WTC11 (cell line): ENCODE results near the gene MXRA8. TPM values are rescaled to one million over a fixed set of nuclear protein-coding genes. Genes with fewer than 3 reads are reported as not detected.

ENCODE experiments used
- CREB1 ChIP-seq: sonication (generic); formaldehyde crosslinking; IDR thresholded peaks from 2 replicates; pipeline ENCODE4 v1.8.0; 2023; ENCODE audit warnings: mild to moderate bottlenecking, missing genetic modification reagents
- ELF4 ChIP-seq: sonication (generic); formaldehyde crosslinking; IDR thresholded peaks from 2 replicates; pipeline ENCODE4 v1.8.1; 2022; ENCODE audit warnings: low read depth, mild to moderate bottlenecking, moderate library complexity, missing genetic modification reagents
- EMX1 ChIP-seq: fragments of 250-450 bp; sonication (Bioruptor Pico); IDR thresholded peaks from 2 replicates; pipeline ENCODE4 v1.8.0; 2021; ENCODE audit warnings: mild to moderate bottlenecking
- FOXJ3 ChIP-seq: sonication (generic); formaldehyde crosslinking; IDR thresholded peaks from 2 replicates; pipeline ENCODE4 v1.9.0; 2021; ENCODE audit warnings: missing genetic modification reagents, mild to moderate bottlenecking, borderline replicate concordance
- FOXP1 ChIP-seq: sonication (generic); formaldehyde crosslinking; IDR thresholded peaks from 2 replicates; pipeline ENCODE4 v1.8.0; 2022; ENCODE audit warnings: missing genetic modification reagents, mild to moderate bottlenecking, moderate library complexity, borderline replicate concordance
- GRHL2 ChIP-seq: fragments of 250-450 bp; sonication (Bioruptor Pico); IDR thresholded peaks from 2 replicates; pipeline ENCODE4 v1.8.0; 2022; ENCODE audit warnings: mild to moderate bottlenecking, moderate library complexity; ENCODE audit not compliant: insufficient replicate concordance, severe bottlenecking
- GTF2I ChIP-seq: fragments of 250-450 bp; sonication (Bioruptor Pico); conservative IDR thresholded peaks from 2 replicates; pipeline ENCODE4 v1.4.0; 2021; ENCODE audit warnings: mild to moderate bottlenecking
- HMGA2 ChIP-seq: fragments of 250-450 bp; sonication (Bioruptor Pico); IDR thresholded peaks from 2 replicates; pipeline ENCODE4 v1.4.0; 2021; ENCODE audit warnings: mild to moderate bottlenecking, moderate library complexity
- JAZF1 ChIP-seq: fragments of 250-450 bp; sonication (Bioruptor Pico); IDR thresholded peaks from 2 replicates; pipeline ENCODE4 v1.9.0; 2021; ENCODE audit warnings: moderate library complexity, mild to moderate bottlenecking, inconsistent platforms
- OVOL2 ChIP-seq: fragments of 250-450 bp; sonication (Bioruptor Pico); IDR thresholded peaks from 2 replicates; pipeline ENCODE4 v1.9.0; 2021; ENCODE audit warnings: mild to moderate bottlenecking, borderline replicate concordance
- PRRX2 ChIP-seq: fragments of 250-450 bp; sonication (Bioruptor Pico); IDR thresholded peaks from 2 replicates; pipeline ENCODE4 v1.8.0; 2021; ENCODE audit warnings: mild to moderate bottlenecking
- RELA ChIP-seq: sonication (generic); formaldehyde crosslinking; IDR thresholded peaks from 2 replicates; pipeline ENCODE4 v1.8.1; 2022; ENCODE audit warnings: missing genetic modification reagents, mild to moderate bottlenecking, borderline replicate concordance
- RORB ChIP-seq: fragments of 250-450 bp; sonication (Bioruptor Pico); IDR thresholded peaks from 2 replicates; pipeline ENCODE4 v1.9.0; 2021; ENCODE audit warnings: mild to moderate bottlenecking
- SMAD3 ChIP-seq: sonication (generic); formaldehyde crosslinking; IDR thresholded peaks from 2 replicates; pipeline ENCODE4 v1.8.0; 2022; ENCODE audit warnings: missing genetic modification reagents, mild to moderate bottlenecking, borderline replicate concordance
- TEAD4 ChIP-seq: sonication (generic); formaldehyde crosslinking; IDR thresholded peaks from 2 replicates; pipeline ENCODE4 v1.8.0; 2022; ENCODE audit warnings: mild to moderate bottlenecking, missing genetic modification reagents
- ZNF317 ChIP-seq: sonication (generic); formaldehyde crosslinking; IDR thresholded peaks from 2 replicates; pipeline ENCODE4 v1.8.1; 2023; ENCODE audit warnings: low read depth, mild to moderate bottlenecking, moderate library complexity, missing genetic modification reagents, borderline replicate concordance
- ZNF416 ChIP-seq: fragments of 250-450 bp; sonication (Bioruptor Pico); IDR thresholded peaks from 2 replicates; pipeline ENCODE4 v1.9.0; 2021; ENCODE audit warnings: mild to moderate bottlenecking, inconsistent platforms
- total RNA-seq: library from RNA; stranded (reverse); gene quantifications from 3 replicates; pipeline ENCODE4 v1.2.3, GENCODE V29; 2021
- TF ChIP-seq, protein P1 (sequence below): sonication (generic); formaldehyde crosslinking; IDR thresholded peaks from 2 replicates; pipeline ENCODE4 v1.8.0; 2023; ENCODE audit warnings: missing genetic modification reagents, mild to moderate bottlenecking, borderline replicate concordance
- TF ChIP-seq, protein P2 (sequence below): sonication (generic); formaldehyde crosslinking; IDR thresholded peaks from 2 replicates; pipeline ENCODE4 v1.8.1; 2023; ENCODE audit warnings: mild to moderate bottlenecking, missing genetic modification reagents, moderate library complexity
- TF ChIP-seq, protein P3 (sequence below): fragments of 250-450 bp; sonication (Bioruptor Pico); IDR thresholded peaks from 2 replicates; pipeline ENCODE4 v2.1.2; 2022; ENCODE audit warnings: mild to moderate bottlenecking, moderate library complexity
- TF ChIP-seq, protein P4 (sequence below): sonication (generic); formaldehyde crosslinking; IDR thresholded peaks from 2 replicates; pipeline ENCODE4 v1.8.1; 2023; ENCODE audit warnings: mild to moderate bottlenecking, missing genetic modification reagents
- TF ChIP-seq, protein P5 (sequence below): sonication (generic); formaldehyde crosslinking; IDR thresholded peaks from 2 replicates; pipeline ENCODE4 v1.8.0; 2022; ENCODE audit warnings: mild to moderate bottlenecking, missing genetic modification reagents
- TF ChIP-seq, protein P6 (sequence below): sonication (generic); formaldehyde crosslinking; IDR thresholded peaks from 2 replicates; pipeline ENCODE4 v1.8.0; 2023; ENCODE audit warnings: mild to moderate bottlenecking, missing genetic modification reagents
- TF ChIP-seq, protein P7 (sequence below): sonication (generic); formaldehyde crosslinking; conservative IDR thresholded peaks from 2 replicates; pipeline ENCODE4 v1.8.1; 2022; ENCODE audit warnings: mild to moderate bottlenecking, missing genetic modification reagents

MXRA8 gene
- total RNA-seq, 1 experiment from 2014 or later = 6.7 TPM

DNA sequence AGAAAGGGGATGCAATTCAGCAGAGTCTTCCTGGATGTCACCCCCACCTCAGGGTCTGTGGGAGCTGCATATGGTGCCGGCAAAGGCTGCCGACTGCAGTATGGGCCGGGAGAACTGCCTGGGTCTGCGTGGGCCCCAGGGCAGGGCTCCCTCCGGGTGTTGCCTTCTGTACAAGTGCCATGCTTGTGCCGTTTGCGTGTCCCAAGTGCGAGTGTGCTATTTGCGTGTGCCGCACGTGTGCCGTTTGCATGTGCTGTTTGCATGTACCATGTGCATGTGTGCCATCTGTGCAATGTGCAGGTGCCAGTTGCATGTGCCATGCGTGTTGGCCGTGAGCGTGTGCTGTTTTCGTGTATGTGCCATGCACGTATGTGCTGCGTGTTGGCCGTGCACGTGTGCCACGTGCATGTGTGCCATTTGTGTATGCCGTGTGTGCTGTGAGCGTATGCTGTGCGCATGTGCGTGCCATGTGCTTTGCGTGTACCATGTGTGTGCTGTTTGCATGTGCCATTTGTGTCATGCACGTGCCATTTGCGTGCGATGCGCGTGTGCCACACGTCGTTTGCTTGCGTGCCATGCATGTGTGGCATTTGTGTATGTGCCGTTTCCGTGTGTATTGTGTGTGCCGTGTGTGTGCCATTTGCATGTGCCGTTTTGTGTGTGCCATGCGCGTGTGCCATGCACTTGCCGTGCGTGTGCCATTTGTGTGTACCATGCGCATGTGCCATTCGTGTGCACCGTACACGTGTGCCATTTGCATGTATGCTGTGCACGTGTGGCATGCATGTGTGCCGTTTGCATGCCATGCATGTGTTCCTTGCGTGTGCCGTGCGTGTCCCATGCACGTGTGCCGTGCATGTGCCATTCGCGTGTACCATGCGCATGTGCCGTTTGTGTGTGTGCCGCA, 28.8 kb downstream of the MXRA8 start (continued):
- TF ChIP-seq GTF2I (CRISPR knock-in tag) (no peak), ZNF416 (CRISPR knock-in tag) (no peak), RORB (CRISPR knock-in tag) (no peak), GRHL2 (CRISPR knock-in tag) (no peak), ZNF317 (CRISPR knock-in tag) (no peak), PRRX2 (no peak), FOXJ3 (no peak), SMAD3 (CRISPR knock-in tag) (no peak), FOXP1 (CRISPR knock-in tag) (0 out of 2 replicates have a peak, but pooled peaks have one; percentile 66), TEAD4 (CRISPR knock-in tag) (no peak), OVOL2 (CRISPR knock-in tag) (no peak), HMGA2 (CRISPR knock-in tag) (no peak), CREB1 (no peak), JAZF1 (CRISPR knock-in tag) (no peak), EMX1 (CRISPR knock-in tag) (no peak), ELF4 (CRISPR knock-in tag) (no peak), RELA (CRISPR knock-in tag) (no peak)
- TF ChIP-seq, protein P1, sequence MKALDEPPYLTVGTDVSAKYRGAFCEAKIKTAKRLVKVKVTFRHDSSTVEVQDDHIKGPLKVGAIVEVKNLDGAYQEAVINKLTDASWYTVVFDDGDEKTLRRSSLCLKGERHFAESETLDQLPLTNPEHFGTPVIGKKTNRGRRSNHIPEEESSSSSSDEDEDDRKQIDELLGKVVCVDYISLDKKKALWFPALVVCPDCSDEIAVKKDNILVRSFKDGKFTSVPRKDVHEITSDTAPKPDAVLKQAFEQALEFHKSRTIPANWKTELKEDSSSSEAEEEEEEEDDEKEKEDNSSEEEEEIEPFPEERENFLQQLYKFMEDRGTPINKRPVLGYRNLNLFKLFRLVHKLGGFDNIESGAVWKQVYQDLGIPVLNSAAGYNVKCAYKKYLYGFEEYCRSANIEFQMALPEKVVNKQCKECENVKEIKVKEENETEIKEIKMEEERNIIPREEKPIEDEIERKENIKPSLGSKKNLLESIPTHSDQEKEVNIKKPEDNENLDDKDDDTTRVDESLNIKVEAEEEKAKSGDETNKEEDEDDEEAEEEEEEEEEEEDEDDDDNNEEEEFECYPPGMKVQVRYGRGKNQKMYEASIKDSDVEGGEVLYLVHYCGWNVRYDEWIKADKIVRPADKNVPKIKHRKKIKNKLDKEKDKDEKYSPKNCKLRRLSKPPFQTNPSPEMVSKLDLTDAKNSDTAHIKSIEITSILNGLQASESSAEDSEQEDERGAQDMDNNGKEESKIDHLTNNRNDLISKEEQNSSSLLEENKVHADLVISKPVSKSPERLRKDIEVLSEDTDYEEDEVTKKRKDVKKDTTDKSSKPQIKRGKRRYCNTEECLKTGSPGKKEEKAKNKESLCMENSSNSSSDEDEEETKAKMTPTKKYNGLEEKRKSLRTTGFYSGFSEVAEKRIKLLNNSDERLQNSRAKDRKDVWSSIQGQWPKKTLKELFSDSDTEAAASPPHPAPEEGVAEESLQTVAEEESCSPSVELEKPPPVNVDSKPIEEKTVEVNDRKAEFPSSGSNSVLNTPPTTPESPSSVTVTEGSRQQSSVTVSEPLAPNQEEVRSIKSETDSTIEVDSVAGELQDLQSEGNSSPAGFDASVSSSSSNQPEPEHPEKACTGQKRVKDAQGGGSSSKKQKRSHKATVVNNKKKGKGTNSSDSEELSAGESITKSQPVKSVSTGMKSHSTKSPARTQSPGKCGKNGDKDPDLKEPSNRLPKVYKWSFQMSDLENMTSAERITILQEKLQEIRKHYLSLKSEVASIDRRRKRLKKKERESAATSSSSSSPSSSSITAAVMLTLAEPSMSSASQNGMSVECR = no peak
- TF ChIP-seq, protein P2, sequence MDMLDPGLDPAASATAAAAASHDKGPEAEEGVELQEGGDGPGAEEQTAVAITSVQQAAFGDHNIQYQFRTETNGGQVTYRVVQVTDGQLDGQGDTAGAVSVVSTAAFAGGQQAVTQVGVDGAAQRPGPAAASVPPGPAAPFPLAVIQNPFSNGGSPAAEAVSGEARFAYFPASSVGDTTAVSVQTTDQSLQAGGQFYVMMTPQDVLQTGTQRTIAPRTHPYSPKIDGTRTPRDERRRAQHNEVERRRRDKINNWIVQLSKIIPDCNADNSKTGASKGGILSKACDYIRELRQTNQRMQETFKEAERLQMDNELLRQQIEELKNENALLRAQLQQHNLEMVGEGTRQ = no peak
- TF ChIP-seq, protein P3, sequence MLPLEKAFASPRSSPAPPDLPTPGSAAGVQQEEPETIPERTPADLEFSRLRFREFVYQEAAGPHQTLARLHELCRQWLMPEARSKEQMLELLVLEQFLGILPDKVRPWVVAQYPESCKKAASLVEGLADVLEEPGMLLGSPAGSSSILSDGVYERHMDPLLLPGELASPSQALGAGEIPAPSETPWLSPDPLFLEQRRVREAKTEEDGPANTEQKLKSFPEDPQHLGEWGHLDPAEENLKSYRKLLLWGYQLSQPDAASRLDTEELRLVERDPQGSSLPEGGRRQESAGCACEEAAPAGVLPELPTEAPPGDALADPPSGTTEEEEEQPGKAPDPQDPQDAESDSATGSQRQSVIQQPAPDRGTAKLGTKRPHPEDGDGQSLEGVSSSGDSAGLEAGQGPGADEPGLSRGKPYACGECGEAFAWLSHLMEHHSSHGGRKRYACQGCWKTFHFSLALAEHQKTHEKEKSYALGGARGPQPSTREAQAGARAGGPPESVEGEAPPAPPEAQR = no peak
- TF ChIP-seq, protein P4, sequence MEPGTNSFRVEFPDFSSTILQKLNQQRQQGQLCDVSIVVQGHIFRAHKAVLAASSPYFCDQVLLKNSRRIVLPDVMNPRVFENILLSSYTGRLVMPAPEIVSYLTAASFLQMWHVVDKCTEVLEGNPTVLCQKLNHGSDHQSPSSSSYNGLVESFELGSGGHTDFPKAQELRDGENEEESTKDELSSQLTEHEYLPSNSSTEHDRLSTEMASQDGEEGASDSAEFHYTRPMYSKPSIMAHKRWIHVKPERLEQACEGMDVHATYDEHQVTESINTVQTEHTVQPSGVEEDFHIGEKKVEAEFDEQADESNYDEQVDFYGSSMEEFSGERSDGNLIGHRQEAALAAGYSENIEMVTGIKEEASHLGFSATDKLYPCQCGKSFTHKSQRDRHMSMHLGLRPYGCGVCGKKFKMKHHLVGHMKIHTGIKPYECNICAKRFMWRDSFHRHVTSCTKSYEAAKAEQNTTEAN (CRISPR knock-in tag) = no peak
- TF ChIP-seq, protein P5, sequence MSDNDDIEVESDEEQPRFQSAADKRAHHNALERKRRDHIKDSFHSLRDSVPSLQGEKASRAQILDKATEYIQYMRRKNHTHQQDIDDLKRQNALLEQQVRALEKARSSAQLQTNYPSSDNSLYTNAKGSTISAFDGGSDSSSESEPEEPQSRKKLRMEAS (CRISPR knock-in tag) = no peak
- TF ChIP-seq, protein P6, sequence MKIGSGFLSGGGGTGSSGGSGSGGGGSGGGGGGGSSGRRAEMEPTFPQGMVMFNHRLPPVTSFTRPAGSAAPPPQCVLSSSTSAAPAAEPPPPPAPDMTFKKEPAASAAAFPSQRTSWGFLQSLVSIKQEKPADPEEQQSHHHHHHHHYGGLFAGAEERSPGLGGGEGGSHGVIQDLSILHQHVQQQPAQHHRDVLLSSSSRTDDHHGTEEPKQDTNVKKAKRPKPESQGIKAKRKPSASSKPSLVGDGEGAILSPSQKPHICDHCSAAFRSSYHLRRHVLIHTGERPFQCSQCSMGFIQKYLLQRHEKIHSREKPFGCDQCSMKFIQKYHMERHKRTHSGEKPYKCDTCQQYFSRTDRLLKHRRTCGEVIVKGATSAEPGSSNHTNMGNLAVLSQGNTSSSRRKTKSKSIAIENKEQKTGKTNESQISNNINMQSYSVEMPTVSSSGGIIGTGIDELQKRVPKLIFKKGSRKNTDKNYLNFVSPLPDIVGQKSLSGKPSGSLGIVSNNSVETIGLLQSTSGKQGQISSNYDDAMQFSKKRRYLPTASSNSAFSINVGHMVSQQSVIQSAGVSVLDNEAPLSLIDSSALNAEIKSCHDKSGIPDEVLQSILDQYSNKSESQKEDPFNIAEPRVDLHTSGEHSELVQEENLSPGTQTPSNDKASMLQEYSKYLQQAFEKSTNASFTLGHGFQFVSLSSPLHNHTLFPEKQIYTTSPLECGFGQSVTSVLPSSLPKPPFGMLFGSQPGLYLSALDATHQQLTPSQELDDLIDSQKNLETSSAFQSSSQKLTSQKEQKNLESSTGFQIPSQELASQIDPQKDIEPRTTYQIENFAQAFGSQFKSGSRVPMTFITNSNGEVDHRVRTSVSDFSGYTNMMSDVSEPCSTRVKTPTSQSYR (CRISPR knock-in tag) = no peak
- TF ChIP-seq, protein P7, sequence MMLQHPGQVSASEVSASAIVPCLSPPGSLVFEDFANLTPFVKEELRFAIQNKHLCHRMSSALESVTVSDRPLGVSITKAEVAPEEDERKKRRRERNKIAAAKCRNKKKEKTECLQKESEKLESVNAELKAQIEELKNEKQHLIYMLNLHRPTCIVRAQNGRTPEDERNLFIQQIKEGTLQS (CRISPR knock-in tag) = peak; percentile 55; the same call in 1 of the 2 replicates
